ENCODE data around the gene TUSC2.
A peak's percentile ranks its signal among the peaks of the same experiment; 100 is the strongest.
"Not testable (repeated sequence)": the region's sequence is repeated elsewhere in the genome, so short reads cannot be mapped to it uniquely, and the experiment has no call there.

TUSC2 gene

GRCh38 chr3:50293079-50293801 lies 34.8 kb downstream of the TUSC2 start:
- Mint-ChIP-seq H3K27ac (peak overlapping the region; percentile 96), H3K36me3 (peaks cover 32 to 46% of the 10 kb centered on the region in 2 donors), H3K4me1 (peaks cover 25 to 47% of the 10 kb centered on the region in 2 donors), H3K27me3 (no peaks in the 10 kb centered on the region), H3K4me3 (peak overlapping the region; percentile 89 to 96), H3K9me3 (no peaks in the 10 kb centered on the region)
- DNase-seq: no peak
- no peak for ATAC-seq (replicated peaks)

DNA sequence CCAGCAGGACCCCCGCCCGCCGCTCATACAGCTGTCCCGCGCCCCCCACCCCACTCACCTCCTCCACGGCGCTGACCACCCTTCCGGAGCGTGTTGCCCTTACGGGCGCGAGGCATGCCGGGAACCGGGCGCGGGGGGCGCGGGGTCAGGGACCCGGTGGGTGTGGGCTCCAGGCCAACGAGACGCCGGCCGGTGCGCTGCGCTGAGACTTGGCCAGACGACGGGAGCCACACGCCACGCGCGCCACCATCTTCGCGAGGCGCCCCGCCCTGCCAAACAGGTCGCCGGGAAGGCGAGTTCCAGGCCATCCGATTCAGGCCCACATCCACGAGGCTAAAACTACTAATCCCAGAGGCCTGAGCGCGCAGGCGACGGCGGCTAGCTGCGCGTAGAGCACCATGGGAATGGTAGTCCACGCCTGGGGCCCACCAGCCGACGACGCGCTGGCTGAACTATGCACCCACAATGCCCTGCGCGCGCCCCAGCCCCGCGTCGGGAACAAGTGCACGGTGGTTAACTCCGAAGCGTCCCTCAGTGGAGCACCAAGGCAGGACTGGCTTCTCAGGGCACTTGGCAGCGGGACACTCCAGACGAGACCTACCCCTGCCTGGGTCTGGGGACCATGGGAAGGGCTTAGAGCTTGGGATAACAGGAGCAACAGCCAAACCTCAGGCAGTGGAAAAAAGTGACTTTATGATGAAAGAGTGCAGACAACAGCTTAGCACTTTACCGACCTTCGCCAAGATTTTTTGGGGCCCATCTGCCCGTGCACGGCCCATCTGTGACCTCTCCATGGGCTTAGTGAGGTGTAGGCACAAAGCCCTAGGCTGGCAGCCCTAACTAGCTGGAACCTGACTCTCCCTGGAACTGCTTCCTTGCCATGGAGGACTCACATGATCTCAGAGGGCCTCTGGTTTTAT lies 35.6 kb downstream of the TUSC2 start, which contains the start of gene IFRD2:
Gene IFRD2, minus strand, starts transcription at position 271 of the 920 bp plus-strand sequence. Its CDS starts 155 bp downstream, at position 116.
- Mint-ChIP-seq H3K27me3 (no peaks in the 10 kb centered on the region), H3K27ac (peak within 1 kb of the TSS; percentile 96), H3K36me3 (peaks cover 31 to 52% of the 10 kb centered on the region in 2 donors), H3K4me1 (peaks cover 22 to 39% of the 10 kb centered on the region in 2 donors), H3K9me3 (no peaks in the 10 kb centered on the region), H3K4me3 (peak within 1 kb of the TSS; percentile 89 to 96)
- DNase-seq (peak; percentile 95), ATAC-seq (replicated peaks) (peak; percentile 98)

DNA sequence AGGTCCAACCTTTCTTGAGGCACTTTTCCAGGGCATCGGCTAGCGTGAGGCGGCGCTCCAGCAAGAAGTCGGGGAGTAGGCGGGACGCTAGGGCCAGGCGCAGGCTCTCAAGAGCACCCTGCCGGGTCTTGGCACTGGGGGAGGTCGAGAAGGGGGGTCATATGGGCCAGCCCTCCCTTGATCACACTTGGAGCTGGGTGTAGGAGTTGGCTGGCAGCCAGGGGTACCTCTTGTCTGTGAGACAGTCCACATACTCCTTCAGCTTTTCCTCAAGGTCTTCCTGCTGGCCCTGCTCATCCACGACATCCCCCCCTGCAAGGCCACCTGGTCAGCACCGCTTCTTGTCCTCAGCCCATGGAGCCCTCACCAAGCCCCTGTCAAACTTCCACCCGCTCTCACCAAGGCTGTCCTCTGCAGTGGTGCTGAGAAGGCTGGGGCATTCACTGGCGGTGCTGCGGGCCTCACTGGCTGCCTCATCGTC lies 37.8 kb downstream of the TUSC2 start:
- Mint-ChIP-seq H3K27ac (no peak overlapping the region), H3K27me3 (no peaks in the 10 kb centered on the region), H3K4me3 (peak overlapping the region; percentile 16 to 96), H3K36me3 (peaks cover 29 to 49% of the 10 kb centered on the region in 2 donors), H3K9me3 (no peaks in the 10 kb centered on the region), H3K4me1 (peaks cover 20 to 24% of the 10 kb centered on the region in 2 donors)
- ATAC-seq (replicated peaks) (no peak), DNase-seq (no peak)

- H3K27me3 Mint-ChIP-seq: no peaks in the 10 kb centered on the region
- ATAC-seq (replicated peaks): no peak
- peaks cover 30 to 49% of the 10 kb centered on the region in 2 donors for H3K36me3 Mint-ChIP-seq
- peak overlapping the region in 1 of 2 donors; percentile 32 for H3K4me3 Mint-ChIP-seq
- H3K4me1 Mint-ChIP-seq: peaks cover 20 to 24% of the 10 kb centered on the region in 2 donors
- DNase-seq: no peak
- H3K9me3 Mint-ChIP-seq: no peaks in the 10 kb centered on the region
- H3K27ac Mint-ChIP-seq: no peak overlapping the region
These were observed 38.9 kb downstream of the TUSC2 start for GRCh38 chr3:50289130-50289529.

DNA sequence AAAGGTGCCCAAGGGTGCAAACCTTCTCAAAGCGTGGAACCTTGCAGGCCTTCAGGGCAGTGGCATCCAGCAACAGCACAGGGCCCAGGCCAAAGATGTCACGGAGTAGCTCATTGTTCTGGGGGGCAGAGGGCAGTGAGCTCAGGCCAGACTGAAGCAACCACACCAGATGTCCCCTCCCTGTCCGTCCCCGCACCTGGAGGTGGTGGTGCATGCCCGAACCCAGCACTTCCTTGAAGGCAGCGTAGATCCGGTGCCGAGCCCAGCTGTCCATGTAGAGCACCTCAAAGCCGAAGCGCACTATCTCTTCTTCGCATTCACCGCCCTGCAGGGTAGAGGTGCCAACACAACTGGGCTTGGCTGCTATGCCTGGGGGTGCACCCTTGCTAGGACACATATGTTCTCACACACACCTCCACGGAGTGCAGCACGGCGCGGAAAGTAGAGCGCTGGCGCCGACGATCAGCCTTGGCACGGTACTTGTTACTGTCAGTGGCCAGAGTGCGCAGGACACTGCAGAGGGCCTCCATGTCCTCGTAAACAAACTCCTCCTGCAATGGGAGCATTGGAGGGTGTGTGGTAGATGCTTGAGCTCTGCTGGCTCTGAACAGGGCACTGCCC lies 39.5 kb downstream of the TUSC2 start:
- ATAC-seq (replicated peaks) (no peak), DNase-seq (no peak)
- Mint-ChIP-seq H3K36me3 (peaks cover 30 to 49% of the 10 kb centered on the region in 2 donors), H3K27ac (no peak overlapping the region), H3K4me3 (no peak overlapping the region), H3K9me3 (no peaks in the 10 kb centered on the region), H3K4me1 (peaks cover 18 to 24% of the 10 kb centered on the region in 2 donors), H3K27me3 (no peaks in the 10 kb centered on the region)

- DNase-seq (no peak), ATAC-seq (replicated peaks) (no peak)
- H3K27me3 Mint-ChIP-seq: no peaks in the 10 kb centered on the region
- peak overlapping the region; percentile 43 for H3K27ac Mint-ChIP-seq
- peaks cover 30 to 42% of the 10 kb centered on the region in 2 donors for H3K36me3 Mint-ChIP-seq
- no peaks in the 10 kb centered on the region for H3K9me3 Mint-ChIP-seq
- no peak overlapping the region for H3K4me3 Mint-ChIP-seq
- H3K4me1 Mint-ChIP-seq: peaks cover 10 to 14% of the 10 kb centered on the region in 2 donors
These were observed 40.8 kb downstream of the TUSC2 start for GRCh38 chr3:50287262-50287661.

GRCh38 chr3:50286322-50287227 lies 41.4 kb downstream of the TUSC2 start:
- peaks cover 29 to 41% of the 10 kb centered on the region in 2 donors for H3K36me3 Mint-ChIP-seq
- H3K9me3 Mint-ChIP-seq: no peaks in the 10 kb centered on the region
- DNase-seq (no peak), ATAC-seq (replicated peaks) (no peak)
- H3K27me3 Mint-ChIP-seq: no peaks in the 10 kb centered on the region
- H3K4me1 Mint-ChIP-seq: peaks cover 10 to 13% of the 10 kb centered on the region in 2 donors
- no peak overlapping the region for H3K27ac Mint-ChIP-seq
- no peak overlapping the region for H3K4me3 Mint-ChIP-seq

GRCh38 chr3:50284121-50284520 lies 43.9 kb downstream of the TUSC2 start:
- not testable (repeated sequence) for DNase-seq; H3K4me3 Mint-ChIP-seq; H3K27me3 Mint-ChIP-seq; ATAC-seq (replicated peaks); H3K4me1 Mint-ChIP-seq; H3K9me3 Mint-ChIP-seq; H3K27ac Mint-ChIP-seq
- peaks cover 18 to 26% of the 10 kb centered on the region in 2 donors for H3K36me3 Mint-ChIP-seq

DNA sequence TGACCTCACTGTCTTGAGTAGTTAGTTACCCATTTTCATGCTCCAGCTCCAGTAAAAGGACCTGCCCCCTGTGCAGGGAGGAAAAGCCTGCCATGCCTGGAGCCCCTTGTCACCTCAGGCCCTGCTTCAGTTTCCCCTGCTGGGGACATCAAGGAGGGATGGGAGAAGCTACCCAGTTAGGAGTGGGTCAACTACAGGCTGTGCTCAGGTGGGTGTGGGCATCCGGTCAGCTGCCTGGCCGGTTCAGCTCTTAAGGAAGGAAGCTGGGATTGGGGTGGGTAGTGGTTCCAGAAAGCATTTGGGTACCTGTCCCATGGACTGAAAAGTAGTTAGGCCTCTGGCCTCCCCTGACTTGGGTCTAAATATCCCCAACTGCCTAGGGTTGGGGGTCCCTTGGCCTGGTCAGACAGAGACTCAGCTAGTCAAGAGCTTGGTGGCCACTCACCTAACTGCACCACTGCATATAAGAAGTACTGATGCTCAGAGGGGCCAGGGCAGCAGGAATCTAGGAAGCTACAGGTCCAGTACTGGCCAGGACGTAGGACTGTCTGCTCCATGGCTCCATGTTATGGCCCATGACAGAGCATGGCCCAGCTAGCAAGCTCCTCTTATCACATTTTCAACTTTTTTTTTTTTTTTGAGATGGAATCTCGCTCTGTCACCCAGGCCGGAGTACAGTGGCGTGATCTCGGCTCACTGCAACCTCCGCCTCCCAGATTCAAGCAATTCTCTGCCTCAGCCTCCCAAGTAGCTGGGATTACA lies 48.6 kb downstream of the TUSC2 start:
- H3K36me3 Mint-ChIP-seq: no peaks in the 10 kb centered on the region
- H3K4me1 Mint-ChIP-seq: peaks cover 10 to 20% of the 10 kb centered on the region in 2 donors
- H3K9me3 Mint-ChIP-seq: no peaks in the 10 kb centered on the region
- no peak overlapping the region for H3K4me3 Mint-ChIP-seq
- DNase-seq (no peak), ATAC-seq (replicated peaks) (peak in 1 of 2 donors; percentile 23)
- H3K27ac Mint-ChIP-seq: no peak overlapping the region
- H3K27me3 Mint-ChIP-seq: peaks cover 28 to 32% of the 10 kb centered on the region in 2 donors

GRCh38 chr3:50278880-50279224 lies 49.2 kb downstream of the TUSC2 start, which contains the start of gene LSMEM2:
Gene LSMEM2, plus strand, starts transcription at chr3:50279087. Its CDS starts 27 bp downstream, at chr3:50279114.
- DNase-seq (no peak), ATAC-seq (replicated peaks) (no peak)
- H3K9me3 Mint-ChIP-seq: no peaks in the 10 kb centered on the region
- H3K4me3 Mint-ChIP-seq: no peak within 1 kb of the TSS
- H3K36me3 Mint-ChIP-seq: no peaks in the 10 kb centered on the region
- peaks cover 14 to 26% of the 10 kb centered on the region in 2 donors for H3K4me1 Mint-ChIP-seq
- no peak within 1 kb of the TSS for H3K27ac Mint-ChIP-seq
- H3K27me3 Mint-ChIP-seq: peaks cover 33 to 38% of the 10 kb centered on the region in 2 donors

DNA sequence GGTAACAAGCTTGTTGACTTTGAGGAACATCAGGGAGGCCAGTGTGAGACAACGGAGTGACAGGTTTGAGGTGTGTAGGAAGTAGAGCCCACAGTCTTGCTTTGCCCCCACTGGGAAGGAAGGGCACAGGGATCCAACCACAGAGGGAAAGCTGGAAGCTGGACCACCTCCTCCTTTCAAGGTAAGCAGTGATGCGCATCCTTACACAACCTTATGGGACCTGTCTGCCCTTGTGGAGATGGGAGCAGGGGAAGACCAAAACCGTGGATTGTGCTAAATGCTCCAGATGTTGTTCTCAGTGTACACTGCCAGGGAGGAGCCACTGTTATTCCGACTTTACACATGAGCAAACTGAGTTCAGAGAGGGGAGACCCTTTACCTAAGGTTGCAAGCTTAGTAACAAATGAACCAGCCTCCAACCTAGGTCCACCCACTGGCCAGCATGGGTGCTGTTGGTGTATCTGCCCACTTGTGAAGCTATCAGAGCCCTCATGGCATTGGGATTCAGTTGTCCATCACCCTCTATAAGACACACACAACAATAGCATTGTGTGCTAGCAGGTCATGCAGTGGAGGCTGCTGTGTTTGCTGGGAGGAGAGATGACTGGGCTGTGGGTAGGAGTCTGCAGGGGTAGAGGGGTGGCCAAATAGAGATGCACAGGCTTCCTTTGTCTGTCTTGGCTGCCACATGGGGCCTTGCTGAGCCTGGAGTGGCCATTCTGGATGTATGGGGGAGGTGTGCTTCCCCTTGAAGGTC lies 49.7 kb downstream of the TUSC2 start:
- Mint-ChIP-seq H3K36me3 (no peaks in the 10 kb centered on the region), H3K4me3 (no peak overlapping the region), H3K27me3 (peaks cover 35 to 43% of the 10 kb centered on the region in 2 donors), H3K4me1 (peaks cover 16 to 28% of the 10 kb centered on the region in 2 donors), H3K9me3 (no peaks in the 10 kb centered on the region), H3K27ac (no peak overlapping the region)
- peak in 1 of 2 donors; percentile 22 for ATAC-seq (replicated peaks)
- DNase-seq: no peak

DNA sequence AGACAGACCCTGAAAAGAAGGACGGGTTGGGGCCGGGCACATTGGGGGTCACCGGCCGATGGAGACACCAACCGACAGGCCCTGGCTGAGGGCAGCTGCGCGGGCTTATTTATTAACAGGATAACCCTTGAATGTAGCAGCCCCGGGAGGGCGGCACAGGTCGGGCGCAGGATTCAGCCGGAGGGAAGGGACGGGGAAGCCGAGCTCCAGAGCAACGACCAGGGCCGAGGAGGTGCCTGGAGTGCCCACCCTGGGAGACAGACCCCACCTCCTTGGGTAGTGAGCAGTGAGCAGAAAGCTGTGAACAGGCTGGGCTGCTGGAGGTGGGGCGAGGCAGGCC lies 51.3 kb downstream of the TUSC2 start:
- peaks cover 40 to 49% of the 10 kb centered on the region in 2 donors for H3K27me3 Mint-ChIP-seq
- no peaks in the 10 kb centered on the region for H3K36me3 Mint-ChIP-seq
- peaks cover 20 to 34% of the 10 kb centered on the region in 2 donors for H3K4me1 Mint-ChIP-seq
- no peak overlapping the region for H3K4me3 Mint-ChIP-seq
- DNase-seq (no peak), ATAC-seq (replicated peaks) (no peak)
- H3K9me3 Mint-ChIP-seq: no peaks in the 10 kb centered on the region
- no peak overlapping the region for H3K27ac Mint-ChIP-seq
